GM19463 (cell line): ENCODE measurements around the gene AKR1B1.
"Not testable (repeated sequence)": the region's sequence is repeated elsewhere in the genome, so short reads cannot be mapped to it uniquely, and the experiment has no call there.

ENCODE experiments used
- ATAC-seq: cut with Tn5 transposase; IDR thresholded peaks from one replicate; pipeline ENCODE4 v1.9.1; 2021; ENCODE audit warnings: mild to moderate bottlenecking, moderate library complexity; ENCODE audit not compliant: unreplicated experiment

AKR1B1 gene

GRCh38 chr7:134458806-134459698 lies at the start of gene AKR1B1:
TSS of gene AKR1B1 (minus strand) at chr7:134459100. CDS start at chr7:134459062, 38 bp downstream.
- peak; percentile 93 for ATAC-seq

GRCh38 chr7:134505856-134506255 lies 47.0 kb upstream of the AKR1B1 start:
- no peak for ATAC-seq

GRCh38 chr7:134504660-134505164 lies 45.8 kb upstream of the AKR1B1 start:
- no peak for ATAC-seq

- no peak for ATAC-seq
Observed at GRCh38 chr7:134502463-134503371, 43.8 kb upstream of the AKR1B1 start.

GRCh38 chr7:134500982-134501381 lies 42.1 kb upstream of the AKR1B1 start:
- ATAC-seq: no peak

- ATAC-seq: no peak
Observed at GRCh38 chr7:134500406-134500805, 41.5 kb upstream of the AKR1B1 start.

DNA sequence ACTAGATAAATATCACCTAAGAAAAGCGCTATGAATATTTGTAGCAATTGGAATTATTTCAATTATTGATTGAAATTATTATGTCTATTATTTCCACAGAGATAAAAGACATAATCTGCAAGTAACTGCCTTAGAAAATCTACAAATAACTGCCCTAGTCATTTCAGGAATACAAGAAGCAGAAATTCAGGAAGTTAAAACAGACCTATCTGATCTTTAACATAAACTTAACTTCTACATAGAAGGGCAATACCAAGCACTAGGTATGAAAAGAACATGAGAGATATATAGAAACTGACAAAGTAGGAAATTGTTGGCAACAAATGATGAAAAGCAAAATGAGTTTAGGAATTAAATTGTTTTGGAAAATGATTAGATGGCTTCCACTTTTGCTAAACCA lies 36.6 kb upstream of the AKR1B1 start:
- no peak for ATAC-seq

DNA sequence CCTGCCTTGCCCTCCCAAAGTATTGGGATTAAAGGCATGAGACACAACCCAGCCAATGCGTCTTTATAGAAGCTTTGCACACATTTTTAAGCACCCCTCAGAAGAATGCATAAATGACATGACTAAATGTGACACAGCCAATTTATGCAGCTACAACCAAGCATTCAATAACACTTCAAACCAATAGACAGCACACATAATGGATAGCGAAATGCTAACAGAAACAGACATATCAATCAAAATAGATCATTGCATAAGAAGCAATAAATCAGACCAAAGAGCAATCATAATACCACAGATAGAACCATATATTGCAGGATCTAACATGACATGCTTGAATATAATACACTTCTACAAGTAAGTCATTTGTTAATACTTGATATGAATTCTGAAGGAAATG lies 34.2 kb upstream of the AKR1B1 start:
- ATAC-seq: no peak

DNA sequence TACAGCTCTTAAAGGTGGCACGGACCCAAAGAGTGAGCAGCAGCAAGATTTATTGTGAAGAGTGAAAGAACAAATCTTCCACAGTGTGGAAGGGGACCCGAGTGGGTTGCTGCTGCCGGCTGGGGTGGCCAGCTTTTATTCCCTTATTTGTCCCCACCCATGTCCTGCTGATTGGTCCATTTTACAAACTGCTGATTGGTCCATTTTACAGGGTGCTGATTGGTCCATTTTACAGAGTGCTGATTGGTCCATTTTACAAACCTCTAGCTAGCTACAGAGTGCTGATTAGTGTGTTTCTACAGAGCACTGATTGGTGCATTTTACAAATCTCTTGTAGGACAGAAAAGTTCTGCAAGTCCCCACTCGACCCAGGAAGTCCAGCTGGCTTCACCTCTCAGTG lies 28.8 kb upstream of the AKR1B1 start:
- ATAC-seq: not testable (repeated sequence)

GRCh38 chr7:134485203-134485602 lies 26.3 kb upstream of the AKR1B1 start:
- ATAC-seq: no peak

DNA sequence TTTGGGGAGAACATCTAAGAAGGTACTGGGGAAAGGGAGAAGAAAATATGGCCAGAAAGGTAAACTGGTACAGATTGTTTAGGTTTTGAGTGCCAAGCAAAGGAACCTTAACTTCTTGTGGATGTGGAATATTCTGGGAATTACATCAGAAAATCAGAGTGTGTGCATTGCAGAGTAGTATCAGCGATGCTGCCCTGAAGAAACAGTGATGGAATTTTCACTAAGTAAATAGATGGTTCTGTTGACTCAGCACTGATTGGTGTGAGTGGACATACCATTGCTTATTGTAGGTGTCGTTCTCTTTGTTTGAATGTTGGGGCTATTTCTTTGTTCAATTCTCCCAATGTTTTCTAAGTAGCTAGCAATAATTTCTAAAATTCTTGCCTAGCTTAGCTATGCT lies 24.4 kb upstream of the AKR1B1 start:
- ATAC-seq: no peak

- no peak for ATAC-seq
Observed at GRCh38 chr7:134482858-134483257, 24.0 kb upstream of the AKR1B1 start.

DNA sequence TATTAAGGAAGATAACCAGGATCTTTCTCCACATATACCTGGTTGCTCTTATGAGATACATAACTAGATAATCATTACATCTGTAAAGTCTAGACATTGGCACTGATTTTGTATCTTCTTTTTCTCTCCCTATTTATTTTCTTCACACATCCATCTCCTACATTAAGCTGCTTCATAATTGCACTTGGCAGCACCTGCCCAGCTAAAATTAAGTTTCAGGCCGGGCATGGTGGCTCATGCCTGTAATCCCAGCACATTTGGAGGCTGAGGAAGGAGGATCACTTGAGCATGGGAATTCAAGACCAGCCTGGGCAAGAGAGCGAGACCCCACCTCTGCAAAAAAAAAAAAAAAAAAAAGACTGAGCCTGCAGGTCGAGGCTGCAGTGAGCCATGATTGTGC lies 22.3 kb upstream of the AKR1B1 start:
- no peak for ATAC-seq

DNA sequence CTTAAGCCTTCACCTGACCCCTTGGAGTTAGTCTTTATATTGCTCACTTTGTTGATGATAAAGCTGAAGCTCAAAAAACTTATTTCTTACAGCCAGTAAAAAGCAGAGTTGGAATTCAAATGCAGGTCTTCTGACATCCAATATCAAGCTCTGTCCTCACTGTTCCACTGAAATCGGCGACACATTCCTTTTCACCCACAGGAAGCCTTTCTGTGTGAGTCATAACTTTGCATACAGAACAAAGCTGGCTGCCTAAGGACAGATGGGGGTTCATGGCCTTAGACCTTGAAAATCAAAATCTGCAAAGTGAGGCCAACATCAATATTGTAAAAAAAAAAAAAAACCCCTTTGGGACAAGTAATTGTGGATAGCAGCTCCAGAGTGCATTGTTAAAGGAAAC lies 21.8 kb upstream of the AKR1B1 start:
- ATAC-seq: no peak

GRCh38 chr7:134480202-134480601 lies 21.3 kb upstream of the AKR1B1 start:
- no peak for ATAC-seq

- ATAC-seq: no peak
Observed at GRCh38 chr7:134478707-134479106, 19.8 kb upstream of the AKR1B1 start.

GRCh38 chr7:134477954-134478353 lies 19.1 kb upstream of the AKR1B1 start:
- no peak for ATAC-seq

GRCh38 chr7:134476044-134476443 lies 17.1 kb upstream of the AKR1B1 start:
- no peak for ATAC-seq

DNA sequence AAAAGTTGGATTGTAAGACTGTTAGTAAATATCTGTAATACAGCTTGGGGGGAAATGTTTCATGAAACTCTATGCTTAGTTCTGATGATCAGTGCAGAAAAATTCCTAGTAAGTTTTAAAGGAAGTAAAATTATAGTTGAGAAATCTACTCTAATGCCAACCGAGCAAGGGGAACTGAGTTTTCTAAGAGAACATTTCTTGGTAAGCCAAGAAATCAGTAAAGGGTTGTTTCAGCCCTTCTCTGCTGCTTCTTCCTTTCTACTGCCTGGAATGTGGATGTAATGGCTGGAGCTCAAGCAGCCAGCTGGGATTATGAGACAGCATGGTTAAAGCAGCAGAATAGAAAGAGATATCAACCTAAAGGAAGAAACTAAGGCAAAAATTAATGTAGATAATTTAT lies 15.9 kb upstream of the AKR1B1 start:
- no peak for ATAC-seq

- no peak for ATAC-seq
Observed at GRCh38 chr7:134473861-134474291, 15.0 kb upstream of the AKR1B1 start.

DNA sequence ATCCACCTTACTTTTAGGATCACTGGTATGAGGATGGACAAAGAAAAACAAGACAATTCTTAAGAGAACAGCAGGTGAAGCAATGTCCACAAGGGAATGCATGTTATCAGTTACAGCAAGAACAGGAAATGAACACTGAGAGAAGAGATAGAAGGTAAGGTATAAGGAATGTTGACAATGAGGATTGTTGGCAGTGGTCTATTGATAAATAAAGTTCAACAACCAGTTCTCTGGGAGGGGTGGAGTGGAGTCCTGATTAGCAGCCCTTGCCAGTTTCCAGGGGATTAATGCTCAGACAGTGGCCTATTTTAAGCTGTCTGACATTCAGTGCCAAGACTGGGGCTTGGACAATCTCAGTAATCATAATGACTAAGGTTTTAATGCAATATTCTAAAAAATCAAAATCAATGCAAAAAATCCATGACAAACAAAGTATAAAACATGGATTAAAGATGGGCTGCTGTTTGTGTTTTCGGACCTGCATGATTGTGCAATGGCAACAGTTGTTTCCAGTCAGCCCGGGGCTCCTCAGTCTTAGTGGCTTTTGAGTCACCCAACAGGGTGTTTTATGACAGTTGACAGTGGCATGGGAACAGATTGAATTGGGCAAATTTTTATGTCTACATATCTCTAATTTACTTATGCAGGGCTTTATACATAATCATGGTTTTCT lies 13.8 kb upstream of the AKR1B1 start:
- ATAC-seq: no peak
